Gastrocnemius medialis (tissue), 4 donors: ENCODE data around the gene DBNL. TPM values are rescaled to one million over a fixed set of nuclear protein-coding genes. Genes with fewer than 3 reads are reported as not detected.
"Not testable (repeated sequence)": the region's sequence is repeated elsewhere in the genome, so short reads cannot be mapped to it uniquely, and the experiment has no call there.

Source experiments
- ATAC-seq, 2 donors: fragments of 150-250 bp; one replicate each; pipeline ENCODE4 v1.9.1; 2016
- DNase-seq, 2 donors: peaks; one replicate each; pipeline ENCODE4 v3.0.0-alpha.2; 2019
- H3K27ac ChIP-seq, 4 donors: fragments of 200-600 bp; sonication (generic); 1 replicate in 1 of 4; 2 replicates in 3 of 4; pipeline ENCODE4 v1.5.1; 2016 to 2018; ENCODE audit warnings: mild to moderate bottlenecking in 2 of 4, moderate library complexity in 1 of 4
- H3K27me3 ChIP-seq, 3 donors: fragments of 200-600 bp; sonication (generic) in 2 of 3; 1 replicate in 1 of 3; 2 replicates in 2 of 3; pipeline versions ENCODE4 v1.5.1 to v1.6.0; 2016 to 2019; ENCODE audit warnings: mild to moderate bottlenecking in 1 of 3, moderate library complexity in 1 of 3
- H3K36me3 ChIP-seq, 2 donors: fragments of 200-600 bp; sonication (generic) in 1 of 2; one replicate each; pipeline ENCODE4 v1.5.1; 2017 to 2018
- H3K4me1 ChIP-seq, 2 donors: fragments of 200-600 bp; sonication (generic) in 1 of 2; one replicate each; pipeline ENCODE4 v1.5.1; 2016 to 2017; ENCODE audit warnings: mild to moderate bottlenecking in 2 of 2
- H3K4me3 ChIP-seq, 4 donors: fragments of 200-600 bp; sonication (generic) in 3 of 4; 1 replicate in 1 of 4; 2 replicates in 3 of 4; pipeline ENCODE4 v1.5.1; 2016 to 2019; ENCODE audit warnings: mild to moderate bottlenecking in 2 of 4
- H3K9me3 ChIP-seq, 3 donors: fragments of 200-600 bp; sonication (generic) in 2 of 3; 1 replicate in 1 of 3; 2 replicates in 2 of 3; pipeline ENCODE4 v1.5.1; 2016 to 2019
- in situ Hi-C, 4 donors: fragments of 200-750 bp; cut with MboI; loops; one replicate each; pipeline versions ENCODE4 v1.15.0 to v1.8.0; 2017; ENCODE audit warnings: low sequenced_read_pairs in 4 of 4
- intact Hi-C: fragments of 100-400 bp; cut with DNase I; formaldehyde crosslinking; loops from one replicate; pipeline ENCODE4 v1.15.1; 2023; ENCODE audit warnings: low total_unique reads
- total RNA-seq, 4 donors: library from RNA; depleted of rRNA; stranded (reverse); fragments of >200 nt; gene quantifications; one replicate each; pipeline versions ENCODE4 v1.1.0 to v1.2.3, GENCODE V29; 2016

The DBNL gene
- total RNA-seq, 4 donors from 2014 or later = 48.0 to 77.2 (median 56.0) TPM

- H3K4me3 ChIP-seq, intact Hi-C loops, in situ Hi-C loops, H3K27ac ChIP-seq, ATAC-seq, H3K4me1 ChIP-seq, H3K9me3 ChIP-seq, H3K27me3 ChIP-seq, DNase-seq, H3K36me3 ChIP-seq: not testable (repeated sequence)
Observed at GRCh38 chr7:44029433-44029832, 15.1 kb upstream of the DBNL start.

DNA sequence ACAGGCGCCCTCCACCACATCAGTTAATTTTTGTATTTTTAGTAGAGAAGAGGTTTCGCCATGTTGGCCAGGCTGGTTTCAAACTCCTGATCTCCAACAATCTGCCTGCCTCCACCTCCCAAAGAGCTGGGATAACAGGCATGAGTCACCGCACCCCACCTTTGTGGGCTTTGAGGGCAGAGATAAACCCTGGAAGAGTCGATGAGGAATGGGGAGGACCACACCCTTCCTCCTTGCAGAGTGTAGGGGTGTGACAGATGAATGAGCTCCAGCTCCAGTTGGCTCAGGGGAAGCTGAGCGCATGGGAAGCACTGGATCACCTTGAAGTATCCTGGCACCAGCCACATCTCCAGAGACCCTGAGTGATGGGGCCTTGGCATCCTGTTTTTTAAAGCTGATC, 14.5 kb upstream of the DBNL start:
- in situ Hi-C loops, H3K4me1 ChIP-seq, H3K9me3 ChIP-seq, H3K27ac ChIP-seq, H3K36me3 ChIP-seq, ATAC-seq, DNase-seq, intact Hi-C loops, H3K27me3 ChIP-seq, H3K4me3 ChIP-seq: not testable (repeated sequence)

- intact Hi-C loops, ATAC-seq, in situ Hi-C loops: not testable (repeated sequence)
Observed at GRCh38 chr7:44031319-44031718, 13.2 kb upstream of the DBNL start.

GRCh38 chr7:44032031-44032430, 12.5 kb upstream of the DBNL start:
- not testable (repeated sequence) for ATAC-seq

More at GRCh38 chr7:44031319-44031718, 13.2 kb upstream of the DBNL start:
- not testable (repeated sequence) for H3K4me3 ChIP-seq, H3K9me3 ChIP-seq, H3K27me3 ChIP-seq, H3K4me1 ChIP-seq, DNase-seq, H3K27ac ChIP-seq, H3K36me3 ChIP-seq

GRCh38 chr7:44033971-44034844, 10.3 kb upstream of the DBNL start:
- H3K4me1 ChIP-seq, DNase-seq, H3K4me3 ChIP-seq, H3K9me3 ChIP-seq, H3K27ac ChIP-seq, ATAC-seq, H3K27me3 ChIP-seq, in situ Hi-C loops, intact Hi-C loops, H3K36me3 ChIP-seq: not testable (repeated sequence)

More at GRCh38 chr7:44032031-44032430, 12.5 kb upstream of the DBNL start:
- H3K27ac ChIP-seq, DNase-seq, intact Hi-C loops, H3K27me3 ChIP-seq, H3K4me1 ChIP-seq, H3K36me3 ChIP-seq, H3K4me3 ChIP-seq, in situ Hi-C loops, H3K9me3 ChIP-seq: not testable (repeated sequence)

DNA sequence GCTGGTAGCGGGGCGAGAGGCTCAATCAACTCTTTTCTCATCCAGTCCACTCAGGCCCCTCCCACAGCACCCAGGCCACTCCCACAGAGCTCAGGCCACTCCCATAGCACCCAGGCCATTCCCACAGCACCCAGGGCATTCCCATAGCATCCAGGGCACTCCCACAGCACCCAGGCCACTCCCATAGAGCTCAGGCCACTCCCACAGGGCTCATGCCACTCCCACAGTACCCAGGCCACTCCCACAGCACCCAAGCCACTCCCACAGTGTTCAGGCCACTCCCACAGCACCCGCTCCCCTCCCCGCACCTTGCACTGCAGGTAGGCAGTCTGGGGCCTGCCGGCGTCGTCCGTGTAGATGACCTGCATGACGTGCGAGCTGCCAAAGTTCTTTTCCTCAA, 8.1 kb upstream of the DBNL start:
- H3K4me1 ChIP-seq, DNase-seq, intact Hi-C loops, in situ Hi-C loops, H3K4me3 ChIP-seq, H3K36me3 ChIP-seq, H3K27ac ChIP-seq, H3K9me3 ChIP-seq, H3K27me3 ChIP-seq: not testable (repeated sequence)
- peak; percentile 7 to 20 for ATAC-seq

DNA sequence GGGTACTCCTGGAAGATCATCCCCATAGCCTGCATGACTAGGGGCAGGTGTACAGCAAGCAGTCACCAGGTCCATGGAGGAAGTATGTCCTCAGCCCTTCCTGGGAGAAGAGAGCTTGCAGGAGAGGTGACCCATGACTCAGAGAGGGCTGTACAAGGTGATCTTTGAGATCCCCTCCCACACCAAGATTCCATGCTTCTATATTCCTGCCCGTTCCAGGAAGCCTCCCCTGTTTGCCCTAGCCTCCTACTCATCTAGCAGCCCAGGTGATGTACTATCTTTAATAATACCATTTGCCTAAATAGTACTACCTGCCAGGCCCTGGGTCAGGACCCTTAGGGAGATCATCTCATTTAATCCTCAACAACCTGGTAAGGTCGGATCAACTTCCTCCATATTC, 6.6 kb upstream of the DBNL start:
- in situ Hi-C loops, H3K36me3 ChIP-seq, ATAC-seq, DNase-seq, H3K27ac ChIP-seq, H3K4me1 ChIP-seq, H3K9me3 ChIP-seq, intact Hi-C loops, H3K4me3 ChIP-seq, H3K27me3 ChIP-seq: not testable (repeated sequence)

GRCh38 chr7:44038553-44038952, 5.9 kb upstream of the DBNL start:
- H3K36me3 ChIP-seq, intact Hi-C loops, DNase-seq, H3K27me3 ChIP-seq, in situ Hi-C loops, H3K4me1 ChIP-seq, H3K4me3 ChIP-seq, H3K9me3 ChIP-seq: not testable (repeated sequence)
- ATAC-seq = peak in 1 of 2 donors; percentile 3
- peak overlapping the region in 1 of 4 donors; percentile 55 for H3K27ac ChIP-seq
